K562 (cell line): ENCODE data around the gene USP20. TPM values are rescaled to one million over a fixed set of nuclear protein-coding genes. Genes with fewer than 3 reads are reported as not detected.
A peak's percentile ranks its signal among the peaks of the same experiment; 100 is the strongest.

Experiments
- CREBBP ChIP-seq: IDR thresholded peaks from one replicate; pipeline ENCODE4 v1.6.1; 2012; ENCODE audit warnings: low read depth, mild to moderate bottlenecking, control low read depth, inconsistent platforms, low read length
- HLTF ChIP-seq: fragments of 450-650 bp; IDR thresholded peaks from 2 replicates; pipeline ENCODE4 v1.6.1; 2016
- NKRF ChIP-seq: fragments of 450-650 bp; IDR thresholded peaks from 2 replicates; pipeline ENCODE4 v1.6.1; 2016; ENCODE audit warnings: borderline replicate concordance
- NR1H2 ChIP-seq: sonication (generic); formaldehyde crosslinking; IDR thresholded peaks from 2 replicates; pipeline ENCODE4 v1.4.0; 2020; ENCODE audit warnings: mild to moderate bottlenecking, missing genetic modification reagents
- POLR2AphosphoS5 ChIP-seq: IDR thresholded peaks from 2 replicates; pipeline ENCODE4 v1.6.1; 2011; ENCODE audit warnings: mild to moderate bottlenecking, low read depth, low read length, moderate library complexity; ENCODE audit not compliant: control insufficient read depth, insufficient read depth
- PRDM10 ChIP-seq: fragments of 450-650 bp; IDR thresholded peaks from 2 replicates; pipeline ENCODE4 v1.6.1; 2018; ENCODE audit not compliant: partially characterized antibody
- RNF2 ChIP-seq: sonication (generic); IDR thresholded peaks from 2 replicates; pipeline ENCODE4 v1.6.1; 2016
- SIN3B ChIP-seq: fragments of 450-650 bp; IDR thresholded peaks from 2 replicates; pipeline ENCODE4 v1.6.1; 2017; ENCODE audit warnings: low read depth, mild to moderate bottlenecking, moderate library complexity
- TEAD1 ChIP-seq, 2 experiments: fragments of 450-650 bp in 1 of 2; sonication (generic) in 1 of 2; formaldehyde crosslinking; IDR thresholded peaks; 2 replicates each; pipeline versions ENCODE4 v1.4.0 to v1.8.0; 2020 to 2022; ENCODE audit warnings: mild to moderate bottlenecking in 2 of 2, missing genetic modification reagents in 1 of 2
- ZC3H11A ChIP-seq: IDR thresholded peaks from 2 replicates; pipeline ENCODE4 v1.6.1; 2012; ENCODE audit warnings: low read depth, low read length, improper control_type of control experiment
- ZFP30 ChIP-seq: fragments of 250-450 bp; sonication (Bioruptor Pico); IDR thresholded peaks from 2 replicates; pipeline ENCODE4 v1.8.0; 2022; ENCODE audit warnings: moderate library complexity, mild to moderate bottlenecking, inconsistent platforms, borderline replicate concordance
- ZKSCAN1 ChIP-seq: fragments of 150-350 bp; IDR thresholded peaks from 2 replicates; pipeline ENCODE4 v1.6.1; 2016; ENCODE audit warnings: low read depth, low read length
- ZNF146 ChIP-seq: IDR thresholded peaks from one replicate; pipeline ENCODE4 v1.6.1; 2018; ENCODE audit warnings: missing compliant biosample characterization; ENCODE audit not compliant: unreplicated experiment
- ZNF239 ChIP-seq: fragments of 250-450 bp; sonication (Bioruptor Pico); IDR thresholded peaks from 2 replicates; pipeline ENCODE4 v1.4.0; 2020; ENCODE audit warnings: mild to moderate bottlenecking
- ZNF583 ChIP-seq: fragments of 250-450 bp; sonication (Bioruptor Pico); IDR thresholded peaks from 2 replicates; pipeline ENCODE4 v1.4.0; 2020
- polyA plus RNA-seq, 8 experiments: library from polyadenylated mRNA; depleted of rRNA in 4 of 8; stranded (reverse) in 5 of 8; unstranded in 3 of 8; fragments of >200 nt; fragmentation: Nextera tagmentation in 2 of 8; fragmentation: Illumina TruSeq in 1 of 8; extraction: Ambion mirVana in 2 of 8; extraction: Trizol in 1 of 8; gene quantifications; 2 replicates each; pipeline versions ENCODE4 v1.2.1 to v1.2.3, GENCODE V29; 2011 to 2014; ENCODE audit warnings: inconsistent platforms in 1 of 8, missing spikeins in 1 of 8
- total RNA-seq, 7 experiments: library from RNA; depleted of rRNA in 6 of 7; stranded (reverse); fragments of >200 nt in 6 of 7; fragmentation: Illumina TruSeq in 2 of 7; extraction: Trizol in 2 of 7; gene quantifications; 2 replicates each; pipeline versions ENCODE4 v1.2.1 to v1.2.3, GENCODE V29; 2011 to 2021; ENCODE audit warnings: low replicate concordance in 1 of 7
- TF ChIP-seq, protein P1 (sequence below), 2 experiments: fragments of 450-650 bp in 1 of 2; IDR thresholded peaks; 2 replicates each; pipeline ENCODE4 v1.6.1; 2011 to 2017; ENCODE audit warnings: low read depth in 2 of 2, antibody characterized with exemption in 1 of 2, borderline replicate concordance in 1 of 2, low read length in 1 of 2, mild to moderate bottlenecking in 1 of 2, mixed read lengths in 1 of 2; ENCODE audit not compliant: control insufficient read depth in 1 of 2
- TF ChIP-seq, protein P2 (sequence below): sonication (generic); formaldehyde crosslinking; IDR thresholded peaks from 2 replicates; pipeline ENCODE4 v1.8.0; 2022; ENCODE audit warnings: mild to moderate bottlenecking, missing genetic modification reagents

The USP20 gene
- total and polyA plus RNA-seq, 9 of the 15 experiments (the other 6 are each of a cell fraction or from before 2014, with no cell fraction given) = 1.9 to 136 (median 49.1) TPM

GRCh38 chr9:129835128-129835859, at the start of gene USP20, which contains the start of gene C9orf78 (continued):
- peak; percentile 99 for TF ChIP-seq NKRF
- TF ChIP-seq, protein P1, sequence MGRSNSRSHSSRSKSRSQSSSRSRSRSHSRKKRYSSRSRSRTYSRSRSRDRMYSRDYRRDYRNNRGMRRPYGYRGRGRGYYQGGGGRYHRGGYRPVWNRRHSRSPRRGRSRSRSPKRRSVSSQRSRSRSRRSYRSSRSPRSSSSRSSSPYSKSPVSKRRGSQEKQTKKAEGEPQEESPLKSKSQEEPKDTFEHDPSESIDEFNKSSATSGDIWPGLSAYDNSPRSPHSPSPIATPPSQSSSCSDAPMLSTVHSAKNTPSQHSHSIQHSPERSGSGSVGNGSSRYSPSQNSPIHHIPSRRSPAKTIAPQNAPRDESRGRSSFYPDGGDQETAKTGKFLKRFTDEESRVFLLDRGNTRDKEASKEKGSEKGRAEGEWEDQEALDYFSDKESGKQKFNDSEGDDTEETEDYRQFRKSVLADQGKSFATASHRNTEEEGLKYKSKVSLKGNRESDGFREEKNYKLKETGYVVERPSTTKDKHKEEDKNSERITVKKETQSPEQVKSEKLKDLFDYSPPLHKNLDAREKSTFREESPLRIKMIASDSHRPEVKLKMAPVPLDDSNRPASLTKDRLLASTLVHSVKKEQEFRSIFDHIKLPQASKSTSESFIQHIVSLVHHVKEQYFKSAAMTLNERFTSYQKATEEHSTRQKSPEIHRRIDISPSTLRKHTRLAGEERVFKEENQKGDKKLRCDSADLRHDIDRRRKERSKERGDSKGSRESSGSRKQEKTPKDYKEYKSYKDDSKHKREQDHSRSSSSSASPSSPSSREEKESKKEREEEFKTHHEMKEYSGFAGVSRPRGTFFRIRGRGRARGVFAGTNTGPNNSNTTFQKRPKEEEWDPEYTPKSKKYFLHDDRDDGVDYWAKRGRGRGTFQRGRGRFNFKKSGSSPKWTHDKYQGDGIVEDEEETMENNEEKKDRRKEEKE (IDR thresholded peaks at IDR 0.05; ENCODE audit: borderline replicate concordance in 1 of 2, control insufficient read depth in 1 of 2, low read depth in 2 of 2, low read length in 1 of 2) = no peak
- TF ChIP-seq ZNF583 (CRISPR knock-in tag) = no peak
- 0 out of 2 replicates have a peak, but pooled peaks have one; percentile 25 for TF ChIP-seq ZC3H11A
- TF ChIP-seq, protein P2, sequence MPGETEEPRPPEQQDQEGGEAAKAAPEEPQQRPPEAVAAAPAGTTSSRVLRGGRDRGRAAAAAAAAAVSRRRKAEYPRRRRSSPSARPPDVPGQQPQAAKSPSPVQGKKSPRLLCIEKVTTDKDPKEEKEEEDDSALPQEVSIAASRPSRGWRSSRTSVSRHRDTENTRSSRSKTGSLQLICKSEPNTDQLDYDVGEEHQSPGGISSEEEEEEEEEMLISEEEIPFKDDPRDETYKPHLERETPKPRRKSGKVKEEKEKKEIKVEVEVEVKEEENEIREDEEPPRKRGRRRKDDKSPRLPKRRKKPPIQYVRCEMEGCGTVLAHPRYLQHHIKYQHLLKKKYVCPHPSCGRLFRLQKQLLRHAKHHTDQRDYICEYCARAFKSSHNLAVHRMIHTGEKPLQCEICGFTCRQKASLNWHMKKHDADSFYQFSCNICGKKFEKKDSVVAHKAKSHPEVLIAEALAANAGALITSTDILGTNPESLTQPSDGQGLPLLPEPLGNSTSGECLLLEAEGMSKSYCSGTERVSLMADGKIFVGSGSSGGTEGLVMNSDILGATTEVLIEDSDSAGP (CRISPR knock-in tag) = no peak
- no peak for TF ChIP-seq PRDM10
- peak; percentile 68; the same call in 1 of the 2 replicates for TF ChIP-seq ZKSCAN1
- TF ChIP-seq ZNF239 (CRISPR knock-in tag) = no peak
- no peak for TF ChIP-seq CREBBP
- TF ChIP-seq ZNF146 (CRISPR knock-in tag) = no peak
- peak; percentile 37; the same call in 1 of the 2 replicates for TF ChIP-seq ZFP30 (CRISPR knock-in tag)
- TF ChIP-seq TEAD1 (CRISPR knock-in tag; IDR thresholded peaks at IDR 0.05) = 0 out of 4 replicates have a peak, but pooled peaks of 1 of the 2 experiments have one; percentile 40
- TF ChIP-seq HLTF = no peak
- no peak for TF ChIP-seq SIN3B
- no peak; the same call in 1 of the 2 replicates for TF ChIP-seq NR1H2 (CRISPR knock-in tag)
- TF ChIP-seq POLR2AphosphoS5 = peak; percentile 84
- no peak for TF ChIP-seq RNF2
